Ishikawa (cell line): ENCODE data around the gene HOXC11.

Experiments used
- CEBPB ChIP-seq: IDR thresholded peaks from 2 replicates; pipeline ENCODE4 v1.6.1; 2012
- CREB1 ChIP-seq: IDR thresholded peaks from 2 replicates; pipeline ENCODE4 v1.6.1; 2012; ENCODE audit warnings: low read depth
- EGR1 ChIP-seq: IDR thresholded peaks from 2 replicates; pipeline ENCODE4 v1.6.1; 2012
- EP300 ChIP-seq: IDR thresholded peaks from 2 replicates; pipeline ENCODE4 v1.6.1; 2012; ENCODE audit warnings: borderline replicate concordance
- FOXM1 ChIP-seq: IDR thresholded peaks from 2 replicates; pipeline ENCODE4 v1.6.1; 2012; ENCODE audit warnings: low read depth, borderline replicate concordance
- NFIC ChIP-seq: IDR thresholded peaks from 2 replicates; pipeline ENCODE4 v1.6.1; 2012
- RAD21 ChIP-seq: IDR thresholded peaks from 2 replicates; pipeline ENCODE4 v1.6.1; 2012; ENCODE audit warnings: low read depth
- TAF1 ChIP-seq: IDR thresholded peaks from 2 replicates; pipeline ENCODE4 v1.6.1; 2012; ENCODE audit warnings: low read depth, mild to moderate bottlenecking
- TCF12 ChIP-seq: IDR thresholded peaks from 2 replicates; pipeline ENCODE4 v1.6.1; 2012; ENCODE audit warnings: low read depth
- TEAD4 ChIP-seq: IDR thresholded peaks from 2 replicates; pipeline ENCODE4 v1.6.1; 2012
- YY1 ChIP-seq: IDR thresholded peaks from 2 replicates; pipeline ENCODE4 v1.6.1; 2012; ENCODE audit warnings: low read depth
- TF ChIP-seq, protein P1 (sequence below): IDR thresholded peaks from 2 replicates; pipeline ENCODE4 v1.6.1; 2012; ENCODE audit warnings: low read depth, mild to moderate bottlenecking
- TF ChIP-seq, protein P2 (sequence below): IDR thresholded peaks from 2 replicates; pipeline ENCODE4 v1.6.1; 2012

DNA sequence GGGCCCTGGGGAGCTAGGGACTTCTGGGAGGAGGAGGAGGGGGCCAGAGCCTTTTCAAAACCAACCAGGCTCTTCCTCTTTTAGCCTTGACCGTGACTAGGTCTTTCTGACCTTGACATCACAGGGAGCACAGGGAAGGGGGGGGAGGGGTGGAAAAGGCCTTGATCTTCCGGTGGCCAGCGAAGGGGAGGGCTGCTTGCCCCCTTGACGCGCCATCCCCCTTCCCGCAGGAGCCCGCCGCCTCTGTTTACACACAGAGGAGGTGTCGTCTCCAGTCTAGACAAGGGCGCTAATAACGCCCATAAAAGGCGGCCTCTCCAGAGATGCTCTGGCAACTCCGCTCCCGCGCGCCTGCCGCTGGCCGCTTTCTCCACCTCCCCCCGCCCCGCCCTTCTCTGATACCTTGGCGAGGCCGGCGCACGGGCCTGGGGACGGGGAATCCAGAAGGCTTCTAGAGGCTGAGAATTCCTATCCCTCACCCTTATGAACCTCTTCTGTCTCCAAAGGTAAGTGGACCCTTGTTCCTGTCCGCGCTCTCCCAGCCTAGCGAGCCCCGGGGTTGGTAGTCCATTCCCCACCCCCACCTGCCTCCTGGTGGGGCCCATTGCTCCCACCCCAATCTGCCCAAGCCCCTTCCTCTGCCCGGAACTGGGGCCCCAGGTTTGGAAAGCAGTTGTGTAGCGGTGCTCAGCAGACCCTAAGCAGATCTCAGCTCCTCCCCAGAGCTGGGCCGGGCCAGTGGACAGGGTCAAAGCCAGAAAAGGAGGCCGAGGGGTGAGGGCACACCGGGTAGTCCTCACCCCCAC is 23.1 kb upstream of the HOXC11 start:
- no peak for TF ChIP-seq TAF1
- no peak for TF ChIP-seq RAD21
- TF ChIP-seq TCF12, result no peak
- TF ChIP-seq, protein P1, sequence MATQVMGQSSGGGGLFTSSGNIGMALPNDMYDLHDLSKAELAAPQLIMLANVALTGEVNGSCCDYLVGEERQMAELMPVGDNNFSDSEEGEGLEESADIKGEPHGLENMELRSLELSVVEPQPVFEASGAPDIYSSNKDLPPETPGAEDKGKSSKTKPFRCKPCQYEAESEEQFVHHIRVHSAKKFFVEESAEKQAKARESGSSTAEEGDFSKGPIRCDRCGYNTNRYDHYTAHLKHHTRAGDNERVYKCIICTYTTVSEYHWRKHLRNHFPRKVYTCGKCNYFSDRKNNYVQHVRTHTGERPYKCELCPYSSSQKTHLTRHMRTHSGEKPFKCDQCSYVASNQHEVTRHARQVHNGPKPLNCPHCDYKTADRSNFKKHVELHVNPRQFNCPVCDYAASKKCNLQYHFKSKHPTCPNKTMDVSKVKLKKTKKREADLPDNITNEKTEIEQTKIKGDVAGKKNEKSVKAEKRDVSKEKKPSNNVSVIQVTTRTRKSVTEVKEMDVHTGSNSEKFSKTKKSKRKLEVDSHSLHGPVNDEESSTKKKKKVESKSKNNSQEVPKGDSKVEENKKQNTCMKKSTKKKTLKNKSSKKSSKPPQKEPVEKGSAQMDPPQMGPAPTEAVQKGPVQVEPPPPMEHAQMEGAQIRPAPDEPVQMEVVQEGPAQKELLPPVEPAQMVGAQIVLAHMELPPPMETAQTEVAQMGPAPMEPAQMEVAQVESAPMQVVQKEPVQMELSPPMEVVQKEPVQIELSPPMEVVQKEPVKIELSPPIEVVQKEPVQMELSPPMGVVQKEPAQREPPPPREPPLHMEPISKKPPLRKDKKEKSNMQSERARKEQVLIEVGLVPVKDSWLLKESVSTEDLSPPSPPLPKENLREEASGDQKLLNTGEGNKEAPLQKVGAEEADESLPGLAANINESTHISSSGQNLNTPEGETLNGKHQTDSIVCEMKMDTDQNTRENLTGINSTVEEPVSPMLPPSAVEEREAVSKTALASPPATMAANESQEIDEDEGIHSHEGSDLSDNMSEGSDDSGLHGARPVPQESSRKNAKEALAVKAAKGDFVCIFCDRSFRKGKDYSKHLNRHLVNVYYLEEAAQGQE, result no peak
- no peak for TF ChIP-seq EP300
- no peak for TF ChIP-seq CEBPB
- TF ChIP-seq, protein P2, sequence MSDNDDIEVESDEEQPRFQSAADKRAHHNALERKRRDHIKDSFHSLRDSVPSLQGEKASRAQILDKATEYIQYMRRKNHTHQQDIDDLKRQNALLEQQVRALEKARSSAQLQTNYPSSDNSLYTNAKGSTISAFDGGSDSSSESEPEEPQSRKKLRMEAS, result no peak
- no peak for TF ChIP-seq TEAD4
- no peak for TF ChIP-seq EGR1
- no peak for TF ChIP-seq YY1
- TF ChIP-seq CREB1, result no peak
- TF ChIP-seq FOXM1, result no peak
- no peak for TF ChIP-seq NFIC
